TTC549 (cell line): Measurements from ENCODE around the gene LARP4B.

Source experiments
- FAIRE-seq: peaks from 2 replicates; lab custom pipeline; 2012; peaks lifted over from hg19 to GRCh38; lab: Jason Lieb, UNC

The LARP4B gene

DNA sequence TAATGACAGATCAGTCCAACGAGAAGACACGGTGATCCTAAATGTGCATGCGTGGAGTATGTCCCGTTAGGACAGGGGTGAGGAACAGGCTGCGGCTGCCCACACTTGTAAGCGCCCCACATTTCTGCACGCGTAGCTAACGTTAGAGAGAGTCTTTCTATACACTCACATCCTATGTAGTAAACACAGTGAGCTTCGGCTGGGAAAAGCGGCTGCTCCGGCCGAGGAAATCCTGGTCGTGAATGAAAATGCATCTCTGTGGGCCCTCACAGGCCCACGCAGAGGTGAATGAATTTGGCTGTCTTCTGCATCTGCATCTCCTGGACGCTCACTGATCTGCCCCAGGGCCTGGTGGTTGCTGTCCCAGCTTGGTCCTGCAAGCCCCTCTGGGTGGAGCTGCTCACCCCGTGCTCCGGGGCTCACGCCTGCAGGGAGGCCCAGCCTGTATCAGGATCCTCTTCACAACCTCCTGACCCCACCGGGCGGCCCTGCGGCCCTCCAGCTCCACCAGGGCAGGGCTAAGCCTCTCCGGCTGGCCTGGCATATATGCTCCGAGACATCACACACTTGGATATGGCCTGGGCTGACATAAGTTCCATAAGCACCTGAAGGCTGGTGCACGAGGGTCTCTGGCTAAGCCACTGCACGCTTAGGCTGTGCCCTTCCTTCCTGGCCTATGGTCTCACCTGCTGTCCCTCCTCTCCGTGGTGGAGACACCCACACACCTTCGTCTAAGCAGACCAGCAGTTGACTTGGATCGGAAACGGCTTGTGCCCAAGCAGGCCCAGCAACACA, 124.1 kb downstream of the LARP4B start:
- FAIRE-seq: no peak

DNA sequence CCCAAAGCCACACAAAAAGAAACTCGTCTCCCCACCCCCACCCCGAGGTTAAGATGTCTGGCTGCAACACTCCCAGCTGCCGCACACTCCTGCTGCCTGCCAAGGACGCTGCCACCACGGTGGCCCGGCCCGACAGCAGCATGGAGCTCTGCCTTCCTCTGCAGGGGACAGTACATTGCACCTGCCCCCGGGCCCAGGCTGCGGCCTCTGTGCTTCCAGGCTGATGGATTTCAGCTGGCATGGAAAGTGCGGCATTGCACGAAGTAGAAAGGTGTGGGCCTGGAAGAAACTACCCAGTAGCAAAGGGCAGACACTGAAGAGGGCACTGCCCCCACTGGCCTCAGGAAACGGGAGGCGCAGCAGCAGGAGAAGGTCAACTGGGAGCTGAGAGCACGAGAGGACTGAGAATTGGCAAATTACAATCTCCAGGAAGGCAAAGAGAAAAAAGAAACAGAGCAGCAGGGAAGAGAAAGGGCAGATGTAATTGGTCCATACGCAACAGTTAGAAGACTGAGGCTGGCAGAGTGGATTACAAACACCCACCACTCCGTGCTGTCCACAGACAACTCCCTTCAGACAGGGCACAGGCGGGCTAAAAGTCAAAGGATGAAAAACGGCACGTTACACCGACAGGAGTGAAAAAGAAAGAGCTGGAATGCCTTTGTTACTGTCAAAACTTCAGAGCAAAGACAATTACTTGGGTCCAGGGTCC, 124.9 kb downstream of the LARP4B start:
- no peak for FAIRE-seq

- no peak for FAIRE-seq
These were observed 125.7 kb downstream of the LARP4B start for GRCh38 chr10:805620-806305.

GRCh38 chr10:804787-805619, 126.5 kb downstream of the LARP4B start:
- no peak for FAIRE-seq

- no peak for FAIRE-seq
These were observed 127.2 kb downstream of the LARP4B start for GRCh38 chr10:804191-804781.

- FAIRE-seq: no peak
These were observed 128.3 kb downstream of the LARP4B start for GRCh38 chr10:803041-803741.

DNA sequence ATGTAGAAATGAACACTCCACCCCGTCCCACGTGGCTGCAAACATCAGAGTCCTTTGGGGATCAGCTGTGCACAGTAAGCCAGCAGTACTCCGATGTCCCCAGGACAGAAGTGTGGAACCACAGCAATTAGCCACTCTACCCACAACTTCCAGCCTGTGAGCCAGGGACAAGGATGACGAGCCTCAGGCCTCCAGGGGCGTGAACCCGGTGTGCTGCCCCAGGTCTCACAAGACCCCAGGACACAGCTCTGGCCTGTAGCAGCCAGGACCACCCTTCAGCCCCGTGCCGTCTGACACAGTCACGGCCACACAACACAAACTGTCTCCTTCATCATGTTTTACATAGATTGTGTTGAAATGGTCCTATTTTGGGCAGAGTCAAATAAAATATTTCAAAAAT, 129.0 kb downstream of the LARP4B start:
- FAIRE-seq: no peak

DNA sequence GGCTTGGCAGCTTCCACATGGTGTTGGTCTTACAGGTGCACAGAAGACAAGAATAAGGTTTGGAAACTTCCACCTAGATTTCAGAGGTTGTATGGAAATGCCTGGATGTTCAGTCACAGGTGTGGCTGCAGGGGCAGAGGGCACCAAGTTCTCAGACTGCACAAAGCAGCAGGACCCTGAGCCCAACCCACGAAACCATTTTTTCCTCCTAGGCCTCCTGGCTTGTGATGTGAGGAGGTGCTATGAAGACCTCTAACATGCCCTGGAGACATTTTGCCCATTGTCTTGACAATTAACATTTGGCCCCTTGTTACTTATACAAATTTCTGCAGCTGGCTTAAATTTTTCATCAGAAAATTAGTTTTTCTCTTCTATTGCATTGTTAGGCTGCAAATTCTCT, 134.3 kb downstream of the LARP4B start:
- no peak for FAIRE-seq

DNA sequence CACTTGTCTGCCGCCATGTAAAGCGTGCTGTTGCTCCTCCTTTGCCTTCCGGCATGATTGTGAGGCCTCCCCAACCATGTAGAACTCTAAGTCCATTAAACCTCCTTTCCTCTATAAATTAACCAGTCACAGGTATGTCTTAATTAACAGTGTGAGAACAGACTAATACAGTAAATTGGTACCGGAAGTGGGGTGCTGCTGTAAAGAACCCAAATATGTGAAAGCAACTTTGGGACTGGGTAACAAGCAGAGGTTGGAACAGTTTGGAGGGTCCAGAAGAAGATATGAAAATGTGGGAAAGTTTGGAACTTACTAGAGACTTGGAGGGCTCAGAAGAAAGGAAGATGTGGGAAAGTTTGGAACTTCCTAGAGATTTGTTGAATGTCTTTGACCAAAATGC, 135.3 kb downstream of the LARP4B start:
- FAIRE-seq: no peak

- FAIRE-seq: no peak
These were observed 137.0 kb downstream of the LARP4B start for GRCh38 chr10:794382-794956.

- no peak for FAIRE-seq
These were observed 138.8 kb downstream of the LARP4B start for GRCh38 chr10:792792-793100.

DNA sequence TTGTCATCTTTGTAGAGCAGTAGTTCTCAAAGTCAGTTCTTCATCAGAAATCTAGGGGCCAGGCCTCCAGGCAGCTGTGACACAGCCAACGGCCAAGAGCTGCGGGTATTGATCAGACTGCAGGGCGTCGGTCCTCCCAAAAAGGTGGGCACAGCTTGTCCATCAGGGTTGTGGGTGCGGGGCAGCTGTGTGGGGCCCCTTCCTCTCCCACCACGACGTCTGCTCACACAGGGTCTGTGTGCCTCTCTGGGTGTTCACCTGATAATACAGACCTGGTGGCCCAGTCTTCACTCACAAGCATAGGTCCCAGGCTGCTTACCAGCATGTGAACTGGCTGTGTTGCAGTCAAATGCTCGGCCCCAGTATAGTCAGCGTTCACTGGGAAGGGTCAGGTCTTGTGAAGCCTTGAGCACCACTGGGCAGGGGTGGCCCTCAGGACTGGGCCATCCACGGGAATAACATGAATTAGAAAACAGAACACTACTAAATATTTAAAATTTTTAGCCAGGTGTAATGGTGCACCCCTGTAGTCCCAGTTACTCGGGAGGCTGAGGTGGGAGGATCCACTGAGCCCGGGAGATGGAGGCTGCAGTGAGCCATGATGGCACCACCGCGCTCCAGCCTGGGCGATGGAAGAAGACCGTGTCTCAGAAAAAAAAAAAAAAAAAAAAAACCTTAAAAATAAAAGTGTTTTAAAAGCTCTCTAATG, 139.3 kb downstream of the LARP4B start:
- no peak for FAIRE-seq

DNA sequence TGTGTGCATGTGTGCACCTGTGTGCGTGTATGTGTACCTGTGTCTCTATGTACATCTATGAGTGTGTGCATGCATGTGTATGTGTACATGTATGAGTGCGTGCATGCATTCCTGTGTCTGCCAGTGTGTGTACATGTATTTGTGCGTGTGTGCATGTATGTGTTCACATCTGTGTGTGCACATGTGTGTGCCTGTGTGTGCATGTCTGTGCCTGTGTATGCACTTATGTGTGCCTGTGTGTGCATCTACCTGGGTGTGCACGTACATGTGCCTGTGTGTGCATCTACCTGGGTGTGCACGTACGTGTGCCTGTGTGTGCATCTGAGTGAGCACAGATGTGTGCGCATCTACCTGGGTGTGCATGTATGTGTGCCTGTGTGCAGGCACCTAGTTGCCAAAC, 139.9 kb downstream of the LARP4B start:
- no peak for FAIRE-seq

- no peak for FAIRE-seq
These were observed 140.5 kb downstream of the LARP4B start for GRCh38 chr10:790821-791551.

GRCh38 chr10:789831-790701, 141.4 kb downstream of the LARP4B start:
- no peak for FAIRE-seq

GRCh38 chr10:788796-789748, 142.4 kb downstream of the LARP4B start:
- no peak for FAIRE-seq

DNA sequence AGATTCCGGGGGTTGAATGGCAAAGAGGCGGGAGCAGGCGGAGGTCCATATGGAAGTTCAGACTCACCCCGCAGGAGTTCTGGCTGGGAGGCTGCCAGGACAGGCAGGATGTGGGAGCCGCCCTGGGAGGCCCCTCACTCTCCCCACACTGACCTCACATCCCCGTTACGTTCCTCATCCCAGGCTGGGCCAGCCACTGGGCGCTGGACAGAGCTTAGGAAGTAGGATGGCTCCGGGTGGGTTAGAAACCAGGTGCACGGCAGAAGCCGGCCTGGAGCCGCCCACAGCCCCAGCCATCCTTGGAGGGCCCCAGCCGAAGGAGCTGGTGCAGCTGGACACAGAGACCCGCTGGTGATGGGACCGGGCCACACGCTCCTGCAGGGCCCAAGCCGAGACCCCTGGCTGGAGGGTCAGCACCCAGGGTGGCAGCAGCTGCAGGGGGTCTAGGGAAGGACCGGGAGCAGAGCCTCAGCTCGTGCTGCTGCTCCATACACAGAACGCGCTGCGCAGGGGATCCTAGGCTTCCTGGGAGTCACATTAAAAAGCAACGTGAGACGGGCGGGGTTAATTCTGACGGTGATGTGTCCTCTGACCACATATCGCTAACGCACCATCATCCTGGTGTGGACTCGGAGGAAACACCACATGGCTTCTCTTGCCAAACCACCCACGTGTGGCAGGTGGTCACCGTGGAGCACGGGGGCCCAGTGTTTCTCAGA, 143.4 kb downstream of the LARP4B start:
- no peak for FAIRE-seq
